Left lung (tissue), 10 donors: Measurements from ENCODE around the gene ZNF324B. TPM values are rescaled to one million over a fixed set of nuclear protein-coding genes. Genes with fewer than 3 reads are reported as not detected.
A peak's percentile ranks its signal among the peaks of the same experiment; 100 is the strongest.
"Not testable (repeated sequence)": the region's sequence is repeated elsewhere in the genome, so short reads cannot be mapped to it uniquely, and the experiment has no call there.

ENCODE experiments used
- ATAC-seq: fragments of 200-7000 bp; cut with Tn5 transposase; one replicate; pipeline ENCODE4 v1.9.1; 2020; ENCODE audit warnings: moderate library complexity
- DNase-seq, 4 donors: peaks; one replicate each; pipeline ENCODE4 v3.0.0-alpha.2; 2013 to 2020
- H3K27ac ChIP-seq, 2 donors: fragments of 200-600 bp; sonication (generic) in 1 of 2; one replicate each; pipeline versions ENCODE4 v1.5.0 to v1.8.0; 2020 to 2021
- H3K27me3 ChIP-seq, 2 donors: fragments of 200-600 bp; sonication (generic) in 1 of 2; one replicate each; pipeline versions ENCODE4 v1.5.0 to v1.8.0; 2020 to 2021
- H3K36me3 ChIP-seq, 2 donors: fragments of 200-600 bp; sonication (generic) in 1 of 2; one replicate each; pipeline versions ENCODE4 v1.5.0 to v1.8.0; 2020 to 2021
- H3K4me1 ChIP-seq, 2 donors: fragments of 200-600 bp; one replicate each; pipeline ENCODE4 v1.8.0; 2021
- H3K4me3 ChIP-seq, 2 donors: fragments of 200-600 bp; sonication (generic) in 1 of 2; one replicate each; pipeline versions ENCODE4 v1.5.0 to v1.8.0; 2020 to 2021; ENCODE audit warnings: mild to moderate bottlenecking in 1 of 2
- H3K9me3 ChIP-seq, 2 donors: fragments of 200-600 bp; sonication (generic) in 1 of 2; one replicate each; pipeline versions ENCODE4 v1.5.0 to v1.8.0; 2020 to 2021
- intact Hi-C, 2 donors: fragments of 100-400 bp; cut with DNase I; formaldehyde crosslinking; loops; one replicate each; pipeline versions ENCODE4 v1.11.2 to v1.14.2; 2022
- polyA plus RNA-seq, 6 donors: library from polyadenylated mRNA; unstranded; fragments of 120-200 nt; gene quantifications; one replicate each; pipeline ENCODE4 v1.2.1, GENCODE V29; 2013; ENCODE audit not compliant: insufficient read length in 6 of 6
- total RNA-seq, 2 donors: library from RNA; stranded (reverse); fragmentation: NEBNext Ultra II Directional; extraction: Animal tissue kit (Norgen Biotek cat#: 25700); gene quantifications; one replicate each; pipeline ENCODE4 v1.2.1, GENCODE V29; 2021
- TF ChIP-seq, protein P1 (sequence below), 2 donors: fragments of 200-600 bp; sonication (generic) in 1 of 2; IDR thresholded peaks; one replicate each; pipeline versions ENCODE4 v1.5.0 to v1.8.0; 2021; ENCODE audit warnings: antibody characterized with exemption in 2 of 2
- donor health status: DM: no; HTN: yes; CAD: no.
- donor health status: DM: no; HTN: no; CAD: no.

ZNF324B gene
- total and polyA plus RNA-seq, 8 donors = 5.2 to 7.8 (median 6.7) TPM

- no peak overlapping the region for H3K4me3 ChIP-seq
- no peak for ATAC-seq
- intact Hi-C loops = no loop called here
Observed at GRCh38 chr19:58480831-58481230, 29.4 kb downstream of the ZNF324B start.

GRCh38 chr19:58482372-58482771 lies 30.9 kb downstream of the ZNF324B start:
- H3K27me3 ChIP-seq = no peaks in the 10 kb centered on the region
- TF ChIP-seq, protein P1, sequence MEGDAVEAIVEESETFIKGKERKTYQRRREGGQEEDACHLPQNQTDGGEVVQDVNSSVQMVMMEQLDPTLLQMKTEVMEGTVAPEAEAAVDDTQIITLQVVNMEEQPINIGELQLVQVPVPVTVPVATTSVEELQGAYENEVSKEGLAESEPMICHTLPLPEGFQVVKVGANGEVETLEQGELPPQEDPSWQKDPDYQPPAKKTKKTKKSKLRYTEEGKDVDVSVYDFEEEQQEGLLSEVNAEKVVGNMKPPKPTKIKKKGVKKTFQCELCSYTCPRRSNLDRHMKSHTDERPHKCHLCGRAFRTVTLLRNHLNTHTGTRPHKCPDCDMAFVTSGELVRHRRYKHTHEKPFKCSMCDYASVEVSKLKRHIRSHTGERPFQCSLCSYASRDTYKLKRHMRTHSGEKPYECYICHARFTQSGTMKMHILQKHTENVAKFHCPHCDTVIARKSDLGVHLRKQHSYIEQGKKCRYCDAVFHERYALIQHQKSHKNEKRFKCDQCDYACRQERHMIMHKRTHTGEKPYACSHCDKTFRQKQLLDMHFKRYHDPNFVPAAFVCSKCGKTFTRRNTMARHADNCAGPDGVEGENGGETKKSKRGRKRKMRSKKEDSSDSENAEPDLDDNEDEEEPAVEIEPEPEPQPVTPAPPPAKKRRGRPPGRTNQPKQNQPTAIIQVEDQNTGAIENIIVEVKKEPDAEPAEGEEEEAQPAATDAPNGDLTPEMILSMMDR (IDR thresholded peaks at IDR 0.05) = no peak
- DNase-seq (no peak), ATAC-seq (no peak)
- H3K4me3 ChIP-seq = no peak overlapping the region
- intact Hi-C loops = no loop called here
- H3K36me3 ChIP-seq = peaks cover 0 to 25% of the 10 kb centered on the region in 2 donors
- H3K9me3 ChIP-seq = no peaks in the 10 kb centered on the region
- H3K27ac ChIP-seq = no peak overlapping the region
- no peaks in the 10 kb centered on the region for H3K4me1 ChIP-seq

More at GRCh38 chr19:58480831-58481230, 29.4 kb downstream of the ZNF324B start:
- TF ChIP-seq, protein P1 (IDR thresholded peaks at IDR 0.05) = no peak
- H3K36me3 ChIP-seq = peaks cover 0 to 25% of the 10 kb centered on the region in 2 donors
- H3K4me1 ChIP-seq = peaks cover 4 to 9% of the 10 kb centered on the region in 2 donors
- H3K27ac ChIP-seq = no peak overlapping the region
- H3K27me3 ChIP-seq = no peaks in the 10 kb centered on the region
- H3K9me3 ChIP-seq = no peaks in the 10 kb centered on the region
- DNase-seq = no peak

DNA sequence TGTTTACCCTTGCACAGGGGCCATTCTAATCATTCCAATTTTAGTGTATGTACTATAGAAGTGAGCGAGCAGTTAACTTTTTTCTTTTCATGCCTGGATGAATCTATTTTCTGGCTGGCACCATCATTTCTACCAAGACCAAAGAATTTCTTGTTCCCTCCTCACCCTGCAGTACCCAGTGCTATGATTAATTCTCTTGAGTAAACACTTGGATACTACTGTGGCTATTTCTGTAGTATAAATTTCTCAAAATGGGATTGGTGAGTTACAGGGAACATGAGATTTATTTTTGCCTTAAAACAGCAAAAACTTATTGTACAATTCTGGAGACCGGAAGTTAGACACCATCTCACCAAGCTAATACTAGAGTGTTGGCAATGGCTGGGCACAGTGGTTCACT lies 32.4 kb downstream of the ZNF324B start:
- H3K36me3 ChIP-seq = peaks cover 0 to 25% of the 10 kb centered on the region in 2 donors
- no peak for ATAC-seq
- no peak overlapping the region for H3K4me3 ChIP-seq
- TF ChIP-seq, protein P1 (IDR thresholded peaks at IDR 0.05) = no peak
- no peak for DNase-seq
- no peaks in the 10 kb centered on the region for H3K9me3 ChIP-seq
- no peaks in the 10 kb centered on the region for H3K27me3 ChIP-seq
- intact Hi-C loops = no loop called here
- H3K27ac ChIP-seq = no peak overlapping the region
- no peaks in the 10 kb centered on the region for H3K4me1 ChIP-seq

- H3K9me3 ChIP-seq, H3K4me1 ChIP-seq, DNase-seq, H3K27ac ChIP-seq, intact Hi-C loops, H3K4me3 ChIP-seq, ATAC-seq, H3K27me3 ChIP-seq: not testable (repeated sequence)
- H3K36me3 ChIP-seq = peaks cover 0 to 22% of the 10 kb centered on the region in 2 donors
Observed at GRCh38 chr19:58484349-58484748, 32.9 kb downstream of the ZNF324B start.

DNA sequence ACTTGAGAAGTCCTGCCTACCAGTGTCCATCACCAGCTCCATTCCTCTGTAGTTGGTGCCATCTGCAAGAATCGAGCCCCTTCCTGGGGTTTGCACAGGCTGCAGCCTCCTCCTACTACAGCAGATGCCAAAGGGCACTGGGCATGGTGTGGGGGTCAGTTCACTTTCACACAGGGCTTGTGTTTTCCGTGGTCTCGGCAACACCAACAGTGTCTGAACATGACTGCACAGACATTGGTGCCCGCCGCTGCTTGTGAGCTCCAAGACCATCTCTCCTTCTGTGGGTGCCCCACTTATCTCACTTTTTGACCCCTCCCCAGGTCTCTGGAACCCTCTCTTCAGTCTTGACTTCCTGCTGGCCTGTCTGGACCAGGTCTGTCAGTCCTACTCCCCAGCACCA lies 40.0 kb downstream of the ZNF324B start:
- intact Hi-C loops = no loop called here
- ATAC-seq (no peak), DNase-seq (peak in 1 of 4 donors; percentile 43)
- H3K27me3 ChIP-seq = no peaks in the 10 kb centered on the region
- TF ChIP-seq, protein P1 (IDR thresholded peaks at IDR 0.05) = no peak
- H3K36me3 ChIP-seq = no peaks in the 10 kb centered on the region
- H3K4me1 ChIP-seq = no peaks in the 10 kb centered on the region
- H3K27ac ChIP-seq = no peak overlapping the region
- no peak overlapping the region for H3K4me3 ChIP-seq
- no peaks in the 10 kb centered on the region for H3K9me3 ChIP-seq

DNA sequence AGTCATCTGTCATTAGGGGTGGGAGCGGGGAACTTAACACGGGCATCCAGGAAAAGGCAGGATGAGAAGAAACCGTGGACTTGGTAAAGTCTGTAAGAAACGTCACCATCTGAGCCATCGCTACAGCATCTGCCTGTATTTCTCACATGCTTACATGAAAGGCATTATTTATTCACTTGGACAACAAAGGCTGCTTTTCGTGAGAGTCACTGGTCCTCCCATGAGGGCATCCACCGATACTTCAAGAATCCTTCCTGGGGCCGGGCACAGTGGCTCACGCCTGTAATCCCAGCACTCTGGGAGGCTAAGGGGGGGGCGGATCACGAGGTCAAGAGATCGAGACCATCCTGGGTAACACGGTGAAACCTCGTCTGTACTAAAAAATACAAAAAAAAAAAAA lies 40.8 kb downstream of the ZNF324B start:
- Histone ChIP-seq H3K36me3 (no peaks in the 10 kb centered on the region), H3K4me3 (no peak overlapping the region), H3K27ac (no peak overlapping the region), H3K4me1 (no peaks in the 10 kb centered on the region), H3K27me3 (no peaks in the 10 kb centered on the region), H3K9me3 (no peaks in the 10 kb centered on the region)
- DNase-seq = peak in 1 of 4 donors; percentile 34
- TF ChIP-seq, protein P1 (IDR thresholded peaks at IDR 0.05) = no peak
- intact Hi-C loops = no loop called here
- no peak for ATAC-seq
